LNCaP clone FGC (cell line): ENCODE measurements around the gene SNRPD3.
A peak's percentile ranks its signal among the peaks of the same experiment; 100 is the strongest.

Experiments
- DNase-seq: peaks from one replicate; pipeline ENCODE4 v3.0.0-alpha.2; 2011; ENCODE audit warnings: low read depth
- H3K4me3 ChIP-seq: 2 replicates; pipeline ENCODE4 v1.5.1; 2011; ENCODE audit warnings: mild to moderate bottlenecking, low read depth, low read length, control low read depth
- TF ChIP-seq, protein P1 (sequence below): IDR thresholded peaks from 2 replicates; pipeline ENCODE4 v1.5.1; 2012; ENCODE audit warnings: mild to moderate bottlenecking; ENCODE audit not compliant: control insufficient read depth, insufficient read depth; ENCODE audit errors: extremely low read depth

Gene SNRPD3

DNA sequence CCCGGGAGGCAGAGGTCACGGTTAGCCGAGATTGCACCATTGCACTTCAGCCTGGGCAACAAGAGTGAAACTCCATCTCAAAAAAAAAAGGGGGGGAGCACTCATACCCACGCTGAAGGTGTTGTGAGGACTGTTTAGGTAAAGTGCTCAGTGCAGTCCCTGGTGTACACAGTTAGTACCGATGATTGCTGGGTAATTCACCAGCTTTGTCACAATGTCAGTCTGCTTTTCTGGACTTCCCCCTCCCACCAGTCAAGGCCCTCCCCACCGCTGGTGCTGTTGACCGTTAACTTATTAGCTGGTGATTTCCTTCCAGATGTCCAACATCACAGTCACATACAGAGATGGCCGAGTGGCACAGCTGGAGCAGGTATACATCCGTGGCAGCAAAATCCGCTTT is 11.9 kb downstream of the SNRPD3 start:
- H3K4me3 ChIP-seq = no peak overlapping the region
- TF ChIP-seq, protein P1, sequence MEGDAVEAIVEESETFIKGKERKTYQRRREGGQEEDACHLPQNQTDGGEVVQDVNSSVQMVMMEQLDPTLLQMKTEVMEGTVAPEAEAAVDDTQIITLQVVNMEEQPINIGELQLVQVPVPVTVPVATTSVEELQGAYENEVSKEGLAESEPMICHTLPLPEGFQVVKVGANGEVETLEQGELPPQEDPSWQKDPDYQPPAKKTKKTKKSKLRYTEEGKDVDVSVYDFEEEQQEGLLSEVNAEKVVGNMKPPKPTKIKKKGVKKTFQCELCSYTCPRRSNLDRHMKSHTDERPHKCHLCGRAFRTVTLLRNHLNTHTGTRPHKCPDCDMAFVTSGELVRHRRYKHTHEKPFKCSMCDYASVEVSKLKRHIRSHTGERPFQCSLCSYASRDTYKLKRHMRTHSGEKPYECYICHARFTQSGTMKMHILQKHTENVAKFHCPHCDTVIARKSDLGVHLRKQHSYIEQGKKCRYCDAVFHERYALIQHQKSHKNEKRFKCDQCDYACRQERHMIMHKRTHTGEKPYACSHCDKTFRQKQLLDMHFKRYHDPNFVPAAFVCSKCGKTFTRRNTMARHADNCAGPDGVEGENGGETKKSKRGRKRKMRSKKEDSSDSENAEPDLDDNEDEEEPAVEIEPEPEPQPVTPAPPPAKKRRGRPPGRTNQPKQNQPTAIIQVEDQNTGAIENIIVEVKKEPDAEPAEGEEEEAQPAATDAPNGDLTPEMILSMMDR = no peak
- DNase-seq = no peak

DNA sequence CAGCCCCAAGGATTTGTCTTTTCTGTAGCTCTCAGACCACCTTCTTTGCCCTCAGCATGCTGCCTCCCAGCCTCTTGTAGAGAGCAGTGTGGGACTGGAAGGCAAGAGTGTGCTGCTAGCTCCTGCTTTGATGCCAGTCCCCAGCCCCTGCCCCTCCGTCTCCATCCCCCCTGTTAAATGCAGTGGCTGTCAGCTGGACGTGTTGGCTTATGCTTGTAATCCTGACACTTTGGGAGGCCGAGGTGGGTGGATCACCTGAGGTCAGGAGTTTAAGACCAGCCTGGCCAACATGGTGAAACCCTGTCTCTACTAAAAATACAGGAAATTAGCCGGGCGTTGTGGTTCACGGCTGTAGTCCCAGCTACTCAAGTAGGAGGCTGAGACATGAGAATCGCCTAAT is 15.5 kb downstream of the SNRPD3 start:
- H3K4me3 ChIP-seq = no peak overlapping the region
- DNase-seq = no peak
- TF ChIP-seq, protein P1 = no peak

DNA sequence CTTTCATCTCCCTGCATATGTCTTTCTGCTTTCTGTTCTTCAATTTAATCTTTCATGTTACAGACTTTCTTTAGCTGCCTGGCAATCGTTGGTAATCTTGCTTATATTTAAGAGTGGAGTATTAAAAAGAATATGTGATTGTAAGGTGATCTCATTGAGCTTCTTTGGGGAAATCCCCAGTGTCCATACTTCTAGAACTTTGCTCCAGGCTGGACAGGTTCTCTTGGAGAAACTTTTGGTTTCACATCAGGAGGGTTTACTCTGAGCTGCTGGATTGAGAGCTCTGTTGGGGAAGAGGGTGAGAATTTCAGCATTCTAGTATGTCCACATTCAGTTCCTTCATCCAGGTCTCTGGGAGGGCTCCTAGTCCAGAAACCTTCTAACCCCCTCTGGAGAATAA is 21.0 kb downstream of the SNRPD3 start:
- H3K4me3 ChIP-seq = no peak overlapping the region
- no peak for DNase-seq
- TF ChIP-seq, protein P1 = no peak

DNA sequence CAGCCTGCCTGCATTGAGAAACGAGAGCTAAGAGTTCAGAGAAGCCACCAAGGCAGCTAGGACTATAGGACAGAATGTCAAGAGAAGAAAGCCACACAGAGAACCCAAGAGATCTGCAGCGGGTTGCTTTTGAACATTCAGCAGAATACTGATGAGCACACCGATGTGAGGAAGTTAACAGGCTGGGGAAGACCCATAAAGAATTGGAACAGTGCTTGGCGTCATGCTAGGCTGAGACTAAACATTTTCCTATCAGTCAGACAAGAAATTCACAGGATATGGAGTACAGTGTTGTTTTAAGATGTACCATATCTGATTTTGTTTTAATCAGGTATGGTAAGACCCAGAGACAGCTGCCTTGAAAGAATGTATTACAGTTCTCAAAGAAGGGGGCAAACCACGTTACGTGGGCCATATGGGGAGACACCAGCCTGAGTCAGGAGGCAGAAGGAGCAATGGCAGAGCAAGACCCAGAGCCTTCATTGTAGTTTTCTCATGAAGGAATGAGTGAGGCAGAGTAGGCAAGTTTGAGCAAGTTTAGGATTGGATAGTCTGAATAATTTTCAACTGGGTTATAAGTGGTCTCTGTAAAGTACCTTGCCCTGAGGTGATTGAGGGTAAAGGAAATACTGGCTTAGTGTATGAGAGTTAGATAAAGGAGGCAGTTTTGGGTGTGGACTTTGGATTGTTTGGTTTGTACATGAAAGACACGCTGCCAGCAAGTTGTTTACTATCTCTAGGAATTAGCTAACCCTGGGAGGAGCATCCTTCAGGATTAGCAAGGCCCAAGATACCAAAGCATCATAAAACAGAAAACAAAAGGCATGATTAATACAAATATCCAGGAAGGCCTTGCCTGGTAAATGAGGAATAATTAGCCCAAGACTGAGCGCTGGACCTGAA is 22.8 kb downstream of the SNRPD3 start:
- TF ChIP-seq, protein P1 = no peak
- H3K4me3 ChIP-seq = no peak overlapping the region
- peak; percentile 90 for DNase-seq

DNA sequence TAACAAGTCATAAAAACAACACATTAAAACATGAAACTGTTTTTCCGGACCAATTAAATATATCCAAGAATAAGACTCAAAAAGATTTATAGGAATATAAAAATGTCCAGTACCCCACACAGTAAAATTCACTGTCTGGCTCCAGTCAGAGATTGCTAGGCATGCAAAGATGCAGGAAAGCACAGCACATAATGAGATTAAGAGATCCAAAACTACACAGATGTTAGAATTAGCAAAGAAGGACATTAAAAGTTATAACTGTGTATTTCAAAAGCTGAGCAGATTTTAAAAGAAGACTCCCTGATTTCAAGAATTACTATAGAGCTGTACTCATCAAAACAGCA is 23.4 kb downstream of the SNRPD3 start:
- TF ChIP-seq, protein P1 = no peak
- no peak for DNase-seq
- no peak overlapping the region for H3K4me3 ChIP-seq

DNA sequence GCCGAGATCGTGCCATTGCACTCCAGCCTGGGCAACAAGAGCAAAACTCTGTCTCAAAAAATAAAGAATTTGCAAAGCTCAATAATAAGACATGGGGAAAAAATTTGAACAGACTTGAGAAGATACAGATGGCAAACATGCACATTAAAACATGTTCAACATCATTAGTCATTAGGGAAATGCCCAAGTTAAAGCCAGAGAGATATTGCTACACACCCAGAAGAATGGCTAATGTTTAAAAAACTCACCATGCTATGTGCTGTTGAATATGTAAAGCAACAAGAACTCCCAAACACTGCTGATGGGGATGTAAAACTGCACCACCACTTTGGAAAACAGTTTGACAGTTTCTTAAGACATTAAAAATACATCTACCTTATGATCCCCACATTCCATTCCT is 24.5 kb downstream of the SNRPD3 start:
- no peak overlapping the region for H3K4me3 ChIP-seq
- DNase-seq = no peak
- TF ChIP-seq, protein P1 = no peak
